Suprapubic skin (tissue), 3 donors: Measurements from ENCODE around the gene YIF1A.

Source experiments
- CTCF ChIP-seq, 2 donors: fragments of 200-600 bp in 1 of 2; fragments of 450-650 bp in 1 of 2; sonication (generic) in 1 of 2; IDR thresholded peaks; one replicate each; pipeline ENCODE4 v1.5.1; 2016 to 2019; ENCODE audit warnings: antibody characterized with exemption in 2 of 2, mild to moderate bottlenecking in 1 of 2, moderate library complexity in 1 of 2
- EP300 ChIP-seq: sonication (generic); formaldehyde crosslinking; IDR thresholded peaks from one replicate; pipeline ENCODE4 v1.6.1; 2017; ENCODE audit warnings: antibody characterized with exemption
- POLR2A ChIP-seq, 2 donors: fragments of 450-650 bp; IDR thresholded peaks; one replicate each; pipeline ENCODE4 v1.6.1; 2017; ENCODE audit warnings: antibody characterized with exemption in 2 of 2, mild to moderate bottlenecking in 2 of 2, moderate library complexity in 2 of 2

DNA sequence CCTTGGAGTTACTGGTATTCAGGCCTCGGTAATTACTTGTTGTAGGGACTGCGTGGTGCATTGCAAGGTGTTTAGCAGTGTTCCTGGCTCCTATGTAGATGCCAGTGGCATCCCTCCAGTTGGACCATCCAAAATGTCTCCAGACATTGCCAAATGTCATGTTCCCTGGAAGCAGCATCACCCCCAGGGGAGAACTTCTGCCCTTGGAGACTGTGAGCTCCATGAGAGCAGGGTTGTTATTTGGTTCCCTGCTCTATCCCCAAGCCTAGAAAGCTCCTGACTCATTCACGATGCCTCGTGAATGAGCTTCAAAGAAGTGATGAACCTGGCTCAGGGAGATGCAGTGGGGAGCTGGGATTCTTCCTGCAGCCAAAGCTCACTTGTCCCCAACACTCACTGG lies 32.7 kb upstream of the YIF1A start:
- no peak for TF ChIP-seq CTCF (IDR thresholded peaks at IDR 0.05)
- no peak for TF ChIP-seq POLR2A (IDR thresholded peaks at IDR 0.05)
- no peak for TF ChIP-seq EP300
